Endothelial cell of umbilical vein (primary cell): ENCODE measurements around the gene SELENON. TPM values are rescaled to one million over a fixed set of nuclear protein-coding genes. Genes with fewer than 3 reads are reported as not detected.

Experiments used
- BruUV-seq: library from RNA; stranded (reverse); fragments of 400-500 nt; replicated peaks from 2 replicates; lab custom pipeline; 2021; lab: Mats Ljungman, UMichigan
- CTCF ChIA-PET: fragments of 300-600, 350-600 bp; sonication (Branson Sonifier 250); formaldehyde crosslinking; loops from one replicate; lab custom pipeline; 2021; ENCODE audit warnings: antibody characterized with exemption, inconsistent platforms; lab: Charles Lee
- POLR2A ChIA-PET: fragments of 300-600, 350-600 bp; sonication (Branson Sonifier 250); formaldehyde crosslinking; loops from one replicate; lab custom pipeline; 2021; ENCODE audit warnings: antibody characterized with exemption, inconsistent platforms; lab: Charles Lee
- DNase-seq: peaks from one replicate; pipeline ENCODE4 v3.0.0-alpha.2; 2011; ENCODE audit warnings: low read depth, low spot score
- FAIRE-seq: peaks from 2 replicates; lab custom pipeline; 2011; peaks lifted over from hg19 to GRCh38; lab: Jason Lieb, UNC
- H2AFZ ChIP-seq: 2 replicates; pipeline ENCODE4 v1.6.0; 2012; ENCODE audit warnings: low read depth, low read length, control low read depth, inconsistent platforms
- H3K27ac ChIP-seq: 2 replicates; pipeline ENCODE4 v1.5.1; 2011; ENCODE audit warnings: low read depth, mild to moderate bottlenecking, control low read depth, low read length, moderate library complexity; ENCODE audit not compliant: insufficient read depth
- H3K27me3 ChIP-seq, 2 experiments: 2 replicates each; pipeline versions ENCODE4 v1.6.0 to v1.6.1; 2011; ENCODE audit warnings: low read length in 2 of 2, mixed read lengths in 1 of 2; ENCODE audit not compliant: control insufficient read depth in 2 of 2, insufficient read depth in 2 of 2
- H3K36me3 ChIP-seq, 2 experiments: 2 replicates in 1 of 2; 3 replicates in 1 of 2; pipeline ENCODE4 v1.5.1; 2011; ENCODE audit warnings: low read length in 2 of 2, mild to moderate bottlenecking in 1 of 2, moderate library complexity in 1 of 2; ENCODE audit not compliant: control insufficient read depth in 2 of 2, insufficient read depth in 2 of 2; ENCODE audit errors: extremely low read depth in 1 of 2
- H3K4me1 ChIP-seq: 3 replicates; pipeline ENCODE4 v1.5.1; 2011; ENCODE audit warnings: mild to moderate bottlenecking, low read length; ENCODE audit not compliant: control insufficient read depth, insufficient read depth; ENCODE audit errors: extremely low read depth
- H3K4me2 ChIP-seq: 2 replicates; pipeline ENCODE4 v1.6.1; 2011; ENCODE audit warnings: low read length, control low read depth, mixed read lengths; ENCODE audit not compliant: insufficient read depth
- H3K4me3 ChIP-seq, 3 experiments: fragments of 200-600 bp in 1 of 3; sonication (generic), shearing (Covaris generic) in 1 of 3; replicated peaks in 1 of 3; 2 replicates each; pipeline ENCODE4 v1.5.1; 2011 to 2016; ENCODE audit warnings: control low read depth in 3 of 3, low read length in 3 of 3, mild to moderate bottlenecking in 2 of 3, inconsistent platforms in 1 of 3, low read depth in 1 of 3, moderate library complexity in 1 of 3; ENCODE audit not compliant: insufficient read depth in 1 of 3
- H3K79me2 ChIP-seq: 2 replicates; pipeline ENCODE4 v1.6.0; 2012; ENCODE audit warnings: low read length, inconsistent platforms; ENCODE audit not compliant: control insufficient read depth, insufficient read depth
- H3K9ac ChIP-seq: replicated peaks from 2 replicates; pipeline ENCODE3; 2011; ENCODE audit warnings: low read length, control low read depth; ENCODE audit not compliant: insufficient read depth; ENCODE audit errors: extremely low read depth
- H3K9me1 ChIP-seq: replicated peaks from 3 replicates; pipeline ENCODE4 v1.6.0; 2011; ENCODE audit warnings: mild to moderate bottlenecking, low read length; ENCODE audit not compliant: control insufficient read depth, insufficient read depth; ENCODE audit errors: extremely low read depth
- H3K9me3 ChIP-seq: replicated peaks from 2 replicates; pipeline ENCODE4 v1.5.1; 2012; ENCODE audit warnings: low read length, inconsistent platforms; ENCODE audit not compliant: control insufficient read depth, insufficient read depth
- H4K20me1 ChIP-seq: replicated peaks from 2 replicates; pipeline ENCODE3; 2011; ENCODE audit warnings: mild to moderate bottlenecking, low read length; ENCODE audit not compliant: control insufficient read depth, insufficient read depth; ENCODE audit errors: extremely low read depth
- EZH2 ChIP-seq: IDR thresholded peaks from 2 replicates; pipeline ENCODE4 v1.6.1; 2012; ENCODE audit warnings: borderline replicate concordance, low read depth, mild to moderate bottlenecking, moderate library complexity, low read length, inconsistent platforms; ENCODE audit not compliant: severe bottlenecking
- FOS ChIP-seq: IDR thresholded peaks from 2 replicates; pipeline ENCODE4 v1.6.1; 2011; ENCODE audit warnings: mild to moderate bottlenecking, low read length, moderate library complexity, borderline replicate concordance; ENCODE audit not compliant: insufficient read depth
- GATA2 ChIP-seq: IDR thresholded peaks from 2 replicates; pipeline ENCODE4 v1.7.0; 2011; ENCODE audit warnings: low read depth, mild to moderate bottlenecking, moderate library complexity, mixed read lengths, low read length; ENCODE audit not compliant: insufficient read length, insufficient read depth
- JUN ChIP-seq: IDR thresholded peaks from 2 replicates; pipeline ENCODE4 v1.6.1; 2011; ENCODE audit warnings: borderline replicate concordance, low read depth; ENCODE audit not compliant: insufficient read length, insufficient read depth
- MYC ChIP-seq: IDR thresholded peaks from one replicate; pipeline ENCODE4 v1.6.1; 2011; ENCODE audit warnings: mild to moderate bottlenecking, low read depth, low read length
- POLR2A ChIP-seq: IDR thresholded peaks from 2 replicates; pipeline ENCODE4 v1.6.1; 2012; ENCODE audit warnings: low read depth, mild to moderate bottlenecking, control low read depth, low read length
- POLR2AphosphoS5 ChIP-seq: IDR thresholded peaks from 2 replicates; pipeline ENCODE4 v1.6.1; 2012; ENCODE audit warnings: low read depth, mild to moderate bottlenecking, control low read depth, low read length, moderate library complexity; ENCODE audit not compliant: insufficient read depth
- dilution Hi-C: fragments of 300-500 bp; cut with MboI; formaldehyde crosslinking; loops from one replicate; pipeline ENCODE4 v1.15.0; 2019; ENCODE audit warnings: low sequenced_read_pairs; ENCODE audit not compliant: extremely low pct_ligation_motif_present
- intact Hi-C: fragments of 100-400 bp; cut with micrococcal nuclease; formaldehyde crosslinking; loops from one replicate; pipeline ENCODE4 v1.10.0; 2022
- polyA plus RNA-seq, 4 experiments: library from polyadenylated mRNA; depleted of rRNA in 3 of 4; stranded (reverse) in 3 of 4; unstranded in 1 of 4; fragments of >200 nt; gene quantifications; 2 replicates each; pipeline versions ENCODE4 v1.2.1 to v1.2.3, GENCODE V29; 2011 to 2012; ENCODE audit warnings: missing spikeins in 1 of 4
- total RNA-seq: library from RNA; stranded (reverse); gene quantifications from 2 replicates; pipeline ENCODE4 v1.2.3, GENCODE V29; 2021
- TF ChIP-seq, protein P1 (sequence below), 2 donors: IDR thresholded peaks; 1 replicate in 1 of 2; 2 replicates in 1 of 2; pipeline ENCODE4 v1.5.1; 2011; ENCODE audit warnings: low read length in 2 of 2, mild to moderate bottlenecking in 2 of 2, moderate library complexity in 2 of 2, control low read depth in 1 of 2, inconsistent platforms in 1 of 2, low read depth in 1 of 2; ENCODE audit not compliant: insufficient read depth in 1 of 2; ENCODE audit errors: extremely low read depth in 1 of 2
- TF ChIP-seq, protein P2 (sequence below): IDR thresholded peaks from 2 replicates; pipeline ENCODE4 v1.6.1; 2011; ENCODE audit not compliant: insufficient read depth, insufficient read length

The SELENON gene
- total and polyA plus RNA-seq, 2 donors (not counting 3 experiments of a cell fraction or from before 2014, with no cell fraction given): 117 to 182 TPM

DNA sequence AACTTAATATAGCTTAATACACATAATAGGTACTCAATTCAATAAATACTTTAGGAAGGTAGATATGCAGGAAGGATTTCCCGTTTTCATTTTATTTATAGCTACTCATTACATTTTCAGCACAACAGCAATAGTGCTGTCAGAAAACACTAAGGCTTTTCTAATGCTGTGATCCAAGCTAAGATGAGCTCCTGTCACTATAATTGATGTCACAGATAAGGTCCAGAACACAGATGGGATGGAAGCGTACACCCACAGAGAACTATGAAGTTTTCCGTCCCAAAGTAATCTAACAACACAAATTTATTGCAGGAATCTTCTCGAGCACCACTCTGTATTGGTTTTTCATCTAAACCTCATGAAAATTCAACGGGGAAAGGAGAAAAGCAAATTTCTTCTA, 45.7 kb downstream of the SELENON start:
- POLR2A ChIA-PET: no interaction called here
- Histone ChIP-seq H3K9me1 (no peaks in the 10 kb centered on the region), H4K20me1 (no peaks in the 10 kb centered on the region), H3K27me3 (no peaks in the 10 kb centered on the region), H3K4me1 (peaks cover 7% of the 10 kb centered on the region), H3K4me3 (no peak overlapping the region), H3K27ac (no peak overlapping the region), H3K9me3 (no peaks in the 10 kb centered on the region), H3K4me2 (no peak overlapping the region), H3K36me3 (no peaks in the 10 kb centered on the region), H2AFZ (no peak overlapping the region), H3K9ac (no peak overlapping the region), H3K79me2 (peaks cover 7% of the 10 kb centered on the region)
- no peak for TF ChIP-seq POLR2A
- TF ChIP-seq FOS: no peak
- no peak for TF ChIP-seq GATA2
- TF ChIP-seq, protein P1, sequence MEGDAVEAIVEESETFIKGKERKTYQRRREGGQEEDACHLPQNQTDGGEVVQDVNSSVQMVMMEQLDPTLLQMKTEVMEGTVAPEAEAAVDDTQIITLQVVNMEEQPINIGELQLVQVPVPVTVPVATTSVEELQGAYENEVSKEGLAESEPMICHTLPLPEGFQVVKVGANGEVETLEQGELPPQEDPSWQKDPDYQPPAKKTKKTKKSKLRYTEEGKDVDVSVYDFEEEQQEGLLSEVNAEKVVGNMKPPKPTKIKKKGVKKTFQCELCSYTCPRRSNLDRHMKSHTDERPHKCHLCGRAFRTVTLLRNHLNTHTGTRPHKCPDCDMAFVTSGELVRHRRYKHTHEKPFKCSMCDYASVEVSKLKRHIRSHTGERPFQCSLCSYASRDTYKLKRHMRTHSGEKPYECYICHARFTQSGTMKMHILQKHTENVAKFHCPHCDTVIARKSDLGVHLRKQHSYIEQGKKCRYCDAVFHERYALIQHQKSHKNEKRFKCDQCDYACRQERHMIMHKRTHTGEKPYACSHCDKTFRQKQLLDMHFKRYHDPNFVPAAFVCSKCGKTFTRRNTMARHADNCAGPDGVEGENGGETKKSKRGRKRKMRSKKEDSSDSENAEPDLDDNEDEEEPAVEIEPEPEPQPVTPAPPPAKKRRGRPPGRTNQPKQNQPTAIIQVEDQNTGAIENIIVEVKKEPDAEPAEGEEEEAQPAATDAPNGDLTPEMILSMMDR (IDR thresholded peaks at IDR 0.05; ENCODE audit: extremely low read depth in 1 of 2, insufficient read depth in 1 of 2, low read depth in 1 of 2, low read length in 2 of 2): no peak
- no peak for TF ChIP-seq JUN
- no peak for TF ChIP-seq MYC
- TF ChIP-seq EZH2: no peak
- TF ChIP-seq, protein P2, sequence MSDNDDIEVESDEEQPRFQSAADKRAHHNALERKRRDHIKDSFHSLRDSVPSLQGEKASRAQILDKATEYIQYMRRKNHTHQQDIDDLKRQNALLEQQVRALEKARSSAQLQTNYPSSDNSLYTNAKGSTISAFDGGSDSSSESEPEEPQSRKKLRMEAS: no peak
- TF ChIP-seq POLR2AphosphoS5: no peak
- FAIRE-seq: no peak
- no peak for DNase-seq
- intact Hi-C loops: no loop called here
- BruUV-seq: no TSS peak
- dilution Hi-C loops: no loop called here
- CTCF ChIA-PET: interaction anchor here (0.8 to 2.3 kb wide), 4 partner anchors 8 to 50 kb away, joined by 3 to 7 read pairs (median 4); no protein-coding TSS in a partner anchor
